ENCODE measurements around the gene SLC44A2.

DNA sequence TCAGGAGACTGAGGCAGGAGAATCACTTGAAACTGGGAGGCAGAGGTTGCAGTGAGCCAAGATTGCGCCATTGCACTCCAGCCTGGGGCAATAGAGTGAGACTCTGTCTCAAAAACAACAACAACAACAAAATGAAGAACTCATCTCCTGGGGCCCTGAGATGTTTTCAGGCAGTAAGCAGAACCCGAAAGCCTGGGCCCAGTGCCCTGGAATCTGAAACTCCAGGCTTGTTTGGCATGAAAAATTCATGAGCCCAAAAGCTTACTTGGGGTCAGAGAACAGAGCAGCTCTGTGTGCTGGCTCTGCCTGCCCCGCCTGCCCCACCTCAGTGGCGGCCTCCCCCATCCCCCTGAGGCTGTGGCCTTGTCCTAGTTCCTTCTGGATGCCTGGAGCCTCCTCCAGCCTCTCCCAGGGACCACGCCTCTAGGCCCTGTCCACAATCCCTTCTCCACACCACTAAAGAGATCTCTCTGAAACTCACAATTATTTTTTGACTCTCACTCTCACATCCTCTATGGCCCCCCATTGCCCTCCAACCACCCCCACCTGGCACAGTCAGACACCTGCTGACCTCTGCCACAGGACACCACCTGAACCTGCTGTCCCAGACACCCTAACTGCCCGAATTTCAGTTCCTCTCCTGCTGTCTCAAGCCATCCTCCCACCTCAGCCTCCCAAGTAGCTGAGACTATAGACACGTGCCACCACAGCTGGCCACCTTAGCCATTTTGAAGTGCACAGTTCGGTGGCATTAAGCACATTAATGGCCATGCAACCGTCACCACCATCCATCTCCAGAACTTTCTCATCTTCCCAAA lies 31.3 kb upstream of the SLC44A2 start:
- TF ChIP-seq, protein P1, sequence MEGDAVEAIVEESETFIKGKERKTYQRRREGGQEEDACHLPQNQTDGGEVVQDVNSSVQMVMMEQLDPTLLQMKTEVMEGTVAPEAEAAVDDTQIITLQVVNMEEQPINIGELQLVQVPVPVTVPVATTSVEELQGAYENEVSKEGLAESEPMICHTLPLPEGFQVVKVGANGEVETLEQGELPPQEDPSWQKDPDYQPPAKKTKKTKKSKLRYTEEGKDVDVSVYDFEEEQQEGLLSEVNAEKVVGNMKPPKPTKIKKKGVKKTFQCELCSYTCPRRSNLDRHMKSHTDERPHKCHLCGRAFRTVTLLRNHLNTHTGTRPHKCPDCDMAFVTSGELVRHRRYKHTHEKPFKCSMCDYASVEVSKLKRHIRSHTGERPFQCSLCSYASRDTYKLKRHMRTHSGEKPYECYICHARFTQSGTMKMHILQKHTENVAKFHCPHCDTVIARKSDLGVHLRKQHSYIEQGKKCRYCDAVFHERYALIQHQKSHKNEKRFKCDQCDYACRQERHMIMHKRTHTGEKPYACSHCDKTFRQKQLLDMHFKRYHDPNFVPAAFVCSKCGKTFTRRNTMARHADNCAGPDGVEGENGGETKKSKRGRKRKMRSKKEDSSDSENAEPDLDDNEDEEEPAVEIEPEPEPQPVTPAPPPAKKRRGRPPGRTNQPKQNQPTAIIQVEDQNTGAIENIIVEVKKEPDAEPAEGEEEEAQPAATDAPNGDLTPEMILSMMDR (IDR thresholded peaks at IDR 0.05; ENCODE audit: low read depth, low read length): no peak
- no peak for TF ChIP-seq EZH2phosphoT487 (IDR thresholded peaks at IDR 0.05; ENCODE audit: low read depth)
